ENCODE measurements around the gene BUB3.
"Not testable (repeated sequence)": the region's sequence is repeated elsewhere in the genome, so short reads cannot be mapped to it uniquely, and the experiment has no call there.

The BUB3 gene

DNA sequence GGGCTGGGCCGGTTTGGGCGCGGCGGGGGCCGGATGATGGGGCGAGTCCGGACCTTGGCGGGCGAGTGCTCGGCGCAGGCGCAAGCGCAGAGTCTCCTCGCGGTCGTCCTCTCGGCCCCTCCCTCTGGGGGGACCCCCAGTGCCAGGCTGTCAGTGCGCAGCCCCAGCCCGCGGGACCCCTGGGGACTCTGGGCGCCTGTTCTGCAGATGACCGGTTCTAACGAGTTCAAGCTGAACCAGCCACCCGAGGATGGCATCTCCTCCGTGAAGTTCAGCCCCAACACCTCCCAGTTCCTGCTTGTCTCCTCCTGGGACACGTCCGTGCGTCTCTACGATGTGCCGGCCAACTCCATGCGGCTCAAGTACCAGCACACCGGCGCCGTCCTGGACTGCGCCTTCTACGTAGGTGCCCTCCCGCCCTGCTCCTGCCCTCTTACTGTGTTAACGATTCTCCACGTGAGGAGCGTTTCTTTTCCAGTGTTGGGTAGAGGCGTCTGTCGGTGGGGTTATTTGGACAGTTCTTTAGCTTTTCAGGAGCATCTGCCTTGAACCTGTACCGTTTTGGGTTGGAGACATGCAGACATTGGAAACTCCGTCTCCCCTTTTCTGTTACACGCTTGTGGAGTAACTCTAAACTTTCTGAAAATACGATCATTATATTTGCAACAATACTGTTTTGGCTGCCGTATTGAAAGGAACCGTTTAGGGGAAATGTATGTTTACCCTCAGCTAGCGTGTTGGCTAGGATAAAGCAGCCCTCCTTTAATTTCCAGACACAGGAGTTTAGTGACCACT lies 706 bp downstream of the BUB3 start:
- peak; percentile 34 for DNase-seq (ENCODE audit: low spot score)

- no peak for DNase-seq (ENCODE audit: low spot score)
Measured at GRCh38 chr10:123156078-123156477, 1.9 kb downstream of the BUB3 start.

DNA sequence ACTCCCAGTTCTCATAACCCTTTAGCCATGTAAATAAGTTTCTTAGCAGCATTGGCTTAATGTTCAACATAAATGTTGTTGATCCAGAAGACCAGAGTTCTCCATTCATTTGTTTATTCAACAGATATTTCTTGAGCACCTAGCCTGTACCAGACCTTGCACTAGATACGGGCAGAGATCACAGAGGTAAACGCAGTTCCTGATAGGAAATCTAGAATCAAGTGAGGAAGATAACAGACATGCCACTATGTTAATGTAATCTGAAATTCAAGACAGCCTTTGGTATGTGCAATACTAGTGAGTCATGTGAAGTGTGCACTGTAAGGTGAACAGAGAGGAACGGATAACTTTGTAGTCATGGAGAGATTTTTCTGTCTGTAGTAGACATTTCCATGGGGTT lies 3.0 kb downstream of the BUB3 start:
- DNase-seq (ENCODE audit: low spot score) = no peak

DNA sequence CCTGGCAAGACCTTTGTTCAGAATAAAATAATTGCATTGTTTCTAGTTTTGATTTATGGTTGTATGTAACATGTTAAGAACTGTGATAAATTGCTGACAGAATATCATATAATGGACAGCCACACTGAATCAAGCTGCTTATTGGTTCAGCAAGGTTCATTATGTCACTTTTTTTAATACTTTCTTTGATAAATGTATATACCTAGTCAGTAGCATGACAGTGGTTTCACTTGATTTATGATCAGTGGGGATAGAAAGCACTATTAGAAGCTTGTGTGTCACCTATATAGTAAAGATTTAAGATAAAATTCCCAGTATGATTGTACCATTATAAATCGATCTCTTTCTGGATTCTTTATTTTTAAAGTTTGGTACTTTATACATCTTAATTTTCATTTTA lies 4.5 kb downstream of the BUB3 start:
- DNase-seq (ENCODE audit: low spot score) = no peak

- DNase-seq (ENCODE audit: low spot score) = no peak
Measured at GRCh38 chr10:123160311-123160980, 6.2 kb downstream of the BUB3 start.

DNA sequence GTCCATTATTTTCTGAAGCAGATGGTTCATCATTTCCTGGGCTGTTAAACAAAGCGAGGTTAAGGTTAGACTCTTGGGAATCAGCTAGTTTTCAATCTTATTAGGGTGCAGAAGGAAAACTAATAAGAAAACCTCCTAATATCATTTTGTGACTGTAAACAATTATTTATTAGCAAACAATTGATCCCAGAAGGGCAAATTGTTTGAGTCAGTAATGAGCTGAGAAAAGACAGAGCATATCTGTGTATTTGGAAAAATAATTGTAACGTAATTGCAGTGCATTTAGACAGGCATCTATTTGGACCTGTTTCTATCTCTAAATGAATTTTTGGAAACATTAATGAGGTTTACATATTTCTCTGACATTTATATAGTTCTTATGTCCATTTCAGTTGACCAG lies 10.1 kb downstream of the BUB3 start:
- no peak for DNase-seq (ENCODE audit: low spot score)

DNA sequence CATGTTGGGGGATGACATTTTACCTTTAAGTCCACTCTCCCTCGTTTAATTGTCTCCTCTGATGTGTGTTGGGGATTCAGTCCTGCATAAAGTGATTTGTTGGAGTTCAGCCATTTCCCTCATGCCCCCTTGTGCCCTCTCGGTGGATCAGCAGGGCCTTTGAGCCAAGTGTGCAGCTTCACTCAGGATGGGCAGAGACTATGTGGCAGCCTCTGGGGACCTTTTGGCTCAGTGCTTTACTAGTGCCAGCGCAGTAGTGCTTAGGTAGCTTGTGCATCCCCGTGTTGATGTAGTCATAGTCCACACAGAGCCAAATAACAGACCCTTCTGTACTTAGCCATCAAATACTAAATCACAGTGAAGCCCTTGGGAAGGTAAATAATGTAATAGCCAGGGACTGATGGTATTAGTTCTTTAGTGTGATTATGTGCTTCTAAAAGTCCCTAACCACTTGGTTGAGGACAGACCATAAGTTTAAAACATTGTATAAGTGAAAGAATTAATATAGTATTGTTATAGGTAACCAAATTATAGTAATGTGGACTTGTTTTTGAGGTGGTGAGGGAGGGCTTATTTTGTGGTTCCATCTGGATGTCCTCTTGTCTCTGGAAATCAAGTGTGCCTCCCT lies 11.4 kb downstream of the BUB3 start:
- no peak for DNase-seq (ENCODE audit: low spot score)

DNA sequence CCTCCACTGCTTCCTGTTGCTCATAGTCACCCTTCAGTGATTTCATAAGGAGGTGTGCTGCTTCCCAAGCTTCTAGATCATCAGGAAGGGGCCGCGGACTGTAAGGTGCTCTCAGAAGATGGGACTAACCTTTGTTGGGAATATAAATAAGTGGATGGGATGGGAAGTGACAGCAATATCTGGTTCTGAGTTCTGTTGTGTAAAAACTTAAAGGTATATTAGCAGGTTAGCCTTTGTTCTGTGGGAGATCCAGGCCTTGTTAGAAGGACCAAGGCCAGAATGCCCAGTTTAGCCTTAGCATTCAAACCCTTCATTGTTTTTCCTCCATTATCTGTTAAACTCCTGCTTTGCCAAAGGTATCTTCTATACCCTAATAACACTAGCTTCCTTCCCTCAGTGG lies 12.4 kb downstream of the BUB3 start:
- no peak for DNase-seq (ENCODE audit: low spot score)

DNA sequence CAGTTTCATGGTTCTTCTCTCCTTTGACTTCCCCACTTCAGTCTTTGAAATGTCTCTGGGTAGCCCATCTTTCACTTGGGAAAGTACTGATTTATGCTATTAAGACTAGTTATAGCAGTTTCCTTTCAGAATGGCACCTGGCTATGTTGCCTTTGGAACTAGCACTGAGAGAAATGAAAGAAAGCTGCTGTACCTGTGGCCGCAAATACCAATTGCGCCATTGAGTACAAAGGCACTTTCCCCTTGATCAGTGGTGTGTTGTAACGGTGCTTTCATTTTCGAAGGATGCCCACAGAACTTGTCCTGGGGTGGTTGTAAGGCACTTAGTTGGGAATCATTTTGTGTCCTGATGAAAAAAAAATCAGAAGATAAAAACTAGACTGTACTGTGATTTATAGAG lies 16.8 kb downstream of the BUB3 start:
- no peak for DNase-seq (ENCODE audit: low spot score)

DNA sequence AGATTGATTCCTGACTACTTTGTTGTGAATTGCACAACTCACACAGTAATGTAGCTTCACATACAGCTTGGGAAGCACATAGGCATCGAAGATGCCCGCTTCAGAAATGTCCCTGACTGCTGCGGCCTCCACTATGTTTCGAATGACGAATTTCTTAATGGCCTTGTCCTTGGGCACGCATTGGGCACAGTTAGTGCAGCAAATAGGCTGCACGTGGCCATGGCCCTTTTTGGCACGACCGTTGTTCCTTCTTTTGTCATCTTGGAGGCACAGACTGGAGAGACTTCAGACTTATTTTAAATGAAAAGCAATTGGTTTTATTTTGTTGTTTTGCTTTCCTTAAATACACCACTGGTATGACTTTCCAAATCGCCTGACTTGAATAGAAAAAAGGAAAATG lies 17.4 kb downstream of the BUB3 start:
- DNase-seq (ENCODE audit: low spot score) = not testable (repeated sequence)

DNA sequence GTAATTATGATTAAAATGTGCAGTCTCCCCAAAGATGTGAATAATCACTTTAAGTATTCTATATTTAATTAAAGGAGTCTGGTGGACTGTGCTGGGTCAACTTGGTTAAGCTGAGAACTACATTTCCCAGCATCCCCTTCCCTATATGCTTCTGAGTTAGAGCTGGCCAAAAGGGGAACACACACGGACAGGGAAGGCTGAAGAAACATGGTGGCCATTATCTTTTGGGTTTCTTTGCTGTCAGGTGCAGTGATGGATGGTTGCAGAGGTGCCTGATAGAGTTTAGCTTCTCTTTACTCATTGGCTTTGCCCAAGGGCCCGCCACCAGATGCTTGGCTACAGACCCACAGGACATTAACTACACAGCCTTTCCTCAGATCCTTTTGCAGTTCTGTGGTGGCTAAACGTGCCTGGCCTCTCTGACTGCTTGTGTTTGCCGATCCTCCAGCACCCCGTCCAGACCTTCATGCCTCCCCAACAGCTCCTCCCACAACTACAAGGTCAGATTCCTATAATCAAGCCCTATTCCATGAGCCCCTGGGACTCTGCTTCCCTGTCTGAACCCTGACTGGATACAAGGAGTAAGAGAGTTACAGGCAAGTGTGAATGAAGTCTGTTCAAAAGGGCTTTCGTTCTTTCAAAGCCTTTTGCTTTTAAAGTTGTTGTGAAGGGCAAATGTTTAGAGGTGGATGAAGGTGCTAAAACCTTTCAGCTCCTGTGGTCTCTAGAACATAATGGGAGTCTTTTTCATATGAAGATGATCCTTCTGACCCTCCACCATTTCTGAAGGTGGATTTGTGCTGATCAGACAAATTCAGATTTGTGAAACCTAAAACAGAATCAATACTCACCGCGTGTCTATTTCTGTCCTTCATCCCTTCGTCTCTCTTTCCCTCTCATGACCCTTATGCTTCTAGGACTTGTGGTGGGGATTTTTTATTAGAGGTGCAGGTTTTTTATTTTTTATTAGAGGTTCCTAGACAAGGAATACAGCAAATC lies 21.5 kb downstream of the BUB3 start:
- DNase-seq (ENCODE audit: low spot score) = no peak

- DNase-seq (ENCODE audit: low spot score) = not testable (repeated sequence)
Measured at GRCh38 chr10:123178390-123178789, 24.2 kb downstream of the BUB3 start.

GRCh38 chr10:123180101-123181090 lies 26.2 kb downstream of the BUB3 start:
- DNase-seq (ENCODE audit: low spot score) = no peak

DNA sequence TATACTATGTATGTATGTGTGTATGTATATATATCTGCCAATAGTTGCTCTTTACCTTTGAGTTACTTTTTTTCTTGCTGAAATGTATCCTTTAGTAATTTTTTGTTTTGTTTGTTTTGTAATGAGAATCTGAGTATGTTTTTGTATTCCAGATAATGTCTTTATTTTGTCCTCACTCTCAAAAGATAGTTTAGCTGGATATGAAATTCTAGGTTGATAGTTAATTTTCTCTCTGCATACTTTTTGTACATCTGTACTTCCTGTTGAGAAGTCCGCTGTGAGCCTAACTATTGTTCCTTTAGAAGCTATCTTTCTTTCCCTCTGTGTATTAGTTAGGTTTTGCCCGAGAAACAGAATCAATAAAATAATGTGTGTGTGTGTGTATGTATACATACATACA lies 29.5 kb downstream of the BUB3 start:
- no peak for DNase-seq (ENCODE audit: low spot score)

GRCh38 chr10:123187781-123188180 lies 33.6 kb downstream of the BUB3 start:
- no peak for DNase-seq (ENCODE audit: low spot score)

- DNase-seq (ENCODE audit: low spot score) = no peak
Measured at GRCh38 chr10:123191886-123192285, 37.7 kb downstream of the BUB3 start.

- no peak for DNase-seq (ENCODE audit: low spot score)
Measured at GRCh38 chr10:123194056-123194455, 39.9 kb downstream of the BUB3 start.

DNA sequence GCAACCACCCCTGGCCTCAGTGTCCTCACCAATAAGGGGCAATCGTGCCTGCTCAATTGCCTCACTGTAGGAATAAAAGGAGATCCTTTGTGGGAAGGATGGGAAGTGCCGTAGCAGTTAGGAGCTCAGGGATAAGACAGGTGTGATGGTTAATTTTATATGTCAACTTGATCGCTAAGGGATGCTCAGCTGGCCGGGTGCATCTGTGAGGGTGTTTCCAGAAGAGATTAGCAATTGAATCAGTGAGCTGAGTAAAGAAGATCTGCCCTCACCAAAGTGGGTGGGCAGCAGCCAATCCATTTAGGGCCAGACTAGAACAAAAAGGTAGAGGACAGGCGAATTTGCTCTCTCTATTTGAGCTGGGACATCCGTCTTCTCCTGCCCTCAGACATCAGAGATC lies 46.3 kb downstream of the BUB3 start:
- no peak for DNase-seq (ENCODE audit: low spot score)

DNA sequence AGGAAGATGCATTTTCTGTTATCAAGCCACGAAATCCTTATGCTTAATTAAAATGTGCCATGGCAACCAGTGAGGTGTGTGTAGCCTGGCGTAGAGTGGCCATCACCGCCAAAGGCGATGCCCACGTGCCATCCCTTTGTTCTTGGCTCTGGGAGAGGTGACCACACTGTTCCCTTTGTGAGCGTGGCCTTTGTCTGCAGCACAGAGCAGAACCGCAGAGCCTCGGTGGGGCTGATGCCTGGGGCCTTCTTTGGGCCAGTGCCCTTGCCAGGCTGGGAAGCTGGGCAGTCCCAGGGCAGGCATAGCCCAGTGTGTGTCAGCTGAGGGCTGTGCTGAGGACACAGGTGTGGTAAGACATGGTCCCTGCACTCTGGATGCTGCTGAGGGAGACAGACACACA lies 48.3 kb downstream of the BUB3 start:
- DNase-seq (ENCODE audit: low spot score) = no peak

GRCh38 chr10:123203393-123204126 lies 49.4 kb downstream of the BUB3 start:
- DNase-seq (ENCODE audit: low spot score) = no peak

Measured in putamen (tissue), 1 donor.